GM12801 (cell line): Measurements from ENCODE around the gene PI4KA.

Experiments used
- TF ChIP-seq, protein P1 (sequence below): IDR thresholded peaks from one replicate; pipeline ENCODE4 v1.5.1; 2011; ENCODE audit warnings: control low read depth; ENCODE audit not compliant: insufficient read length; ENCODE audit errors: extremely low read depth

Gene PI4KA

DNA sequence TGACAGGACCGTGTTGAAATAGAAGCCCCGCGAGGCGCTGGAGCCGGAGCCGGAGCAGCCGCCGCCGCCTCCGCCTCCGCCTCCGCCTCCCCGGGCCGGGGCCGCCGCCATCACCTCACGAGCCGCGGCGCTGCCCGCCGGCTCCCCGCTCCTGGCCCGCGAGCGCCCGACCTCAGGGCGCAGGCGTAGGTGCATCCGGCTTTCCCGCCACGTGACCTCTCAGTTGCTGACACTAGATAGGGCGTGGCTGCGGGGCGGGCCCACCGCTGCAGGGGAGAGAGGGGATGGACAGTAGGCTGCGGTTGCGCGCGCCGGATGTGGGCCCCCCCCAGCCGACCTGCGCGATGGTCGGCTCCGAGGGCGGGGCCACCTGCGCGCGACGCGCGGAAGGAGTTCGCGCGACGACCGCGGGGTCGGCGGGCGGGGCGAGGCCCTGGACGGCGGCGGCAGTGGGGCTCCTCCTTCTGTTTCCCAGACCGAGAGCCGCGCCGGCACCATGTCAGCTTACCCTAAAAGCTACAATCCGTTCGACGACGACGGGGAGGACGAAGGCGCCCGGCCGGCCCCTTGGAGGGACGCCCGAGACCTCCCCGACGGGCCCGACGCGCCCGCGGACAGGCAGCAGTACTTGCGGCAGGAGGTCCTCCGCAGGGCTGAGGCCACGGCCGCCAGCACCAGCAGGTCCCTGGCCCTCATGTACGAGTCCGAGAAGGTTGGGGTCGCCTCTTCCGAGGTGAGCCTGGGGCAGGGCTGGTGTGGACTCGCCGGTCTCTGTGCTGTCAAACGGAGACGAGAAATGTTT is at the start of gene PI4KA, which contains the start of gene SNAP29:
PI4KA (minus strand) TSS at position 197 of the 802 bp plus-strand sequence; CDS start at position 111, 86 bp downstream.
SNAP29 (plus strand) TSS at position 393 of the 802 bp plus-strand sequence; CDS start at position 497, 104 bp downstream.
- TF ChIP-seq, protein P1, sequence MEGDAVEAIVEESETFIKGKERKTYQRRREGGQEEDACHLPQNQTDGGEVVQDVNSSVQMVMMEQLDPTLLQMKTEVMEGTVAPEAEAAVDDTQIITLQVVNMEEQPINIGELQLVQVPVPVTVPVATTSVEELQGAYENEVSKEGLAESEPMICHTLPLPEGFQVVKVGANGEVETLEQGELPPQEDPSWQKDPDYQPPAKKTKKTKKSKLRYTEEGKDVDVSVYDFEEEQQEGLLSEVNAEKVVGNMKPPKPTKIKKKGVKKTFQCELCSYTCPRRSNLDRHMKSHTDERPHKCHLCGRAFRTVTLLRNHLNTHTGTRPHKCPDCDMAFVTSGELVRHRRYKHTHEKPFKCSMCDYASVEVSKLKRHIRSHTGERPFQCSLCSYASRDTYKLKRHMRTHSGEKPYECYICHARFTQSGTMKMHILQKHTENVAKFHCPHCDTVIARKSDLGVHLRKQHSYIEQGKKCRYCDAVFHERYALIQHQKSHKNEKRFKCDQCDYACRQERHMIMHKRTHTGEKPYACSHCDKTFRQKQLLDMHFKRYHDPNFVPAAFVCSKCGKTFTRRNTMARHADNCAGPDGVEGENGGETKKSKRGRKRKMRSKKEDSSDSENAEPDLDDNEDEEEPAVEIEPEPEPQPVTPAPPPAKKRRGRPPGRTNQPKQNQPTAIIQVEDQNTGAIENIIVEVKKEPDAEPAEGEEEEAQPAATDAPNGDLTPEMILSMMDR, result no peak

DNA sequence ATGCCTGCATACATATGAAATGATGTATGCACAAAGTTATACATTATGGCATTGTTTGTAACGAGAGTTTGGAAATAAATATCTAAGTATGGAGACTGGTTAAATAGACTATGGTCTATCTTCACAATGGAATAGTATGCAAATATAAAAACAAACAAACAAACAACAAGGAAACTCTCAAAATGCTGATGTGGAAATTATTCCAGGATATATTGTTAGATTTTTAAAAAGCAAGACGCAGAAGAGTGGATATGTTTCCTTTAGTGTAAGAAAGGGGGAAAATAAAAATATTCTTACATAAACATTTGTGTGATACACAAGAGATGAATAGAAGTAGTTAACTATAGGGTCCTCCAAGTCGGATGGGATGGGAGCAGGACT is 47.8 kb upstream of the PI4KA start:
- TF ChIP-seq, protein P1, result no peak

DNA sequence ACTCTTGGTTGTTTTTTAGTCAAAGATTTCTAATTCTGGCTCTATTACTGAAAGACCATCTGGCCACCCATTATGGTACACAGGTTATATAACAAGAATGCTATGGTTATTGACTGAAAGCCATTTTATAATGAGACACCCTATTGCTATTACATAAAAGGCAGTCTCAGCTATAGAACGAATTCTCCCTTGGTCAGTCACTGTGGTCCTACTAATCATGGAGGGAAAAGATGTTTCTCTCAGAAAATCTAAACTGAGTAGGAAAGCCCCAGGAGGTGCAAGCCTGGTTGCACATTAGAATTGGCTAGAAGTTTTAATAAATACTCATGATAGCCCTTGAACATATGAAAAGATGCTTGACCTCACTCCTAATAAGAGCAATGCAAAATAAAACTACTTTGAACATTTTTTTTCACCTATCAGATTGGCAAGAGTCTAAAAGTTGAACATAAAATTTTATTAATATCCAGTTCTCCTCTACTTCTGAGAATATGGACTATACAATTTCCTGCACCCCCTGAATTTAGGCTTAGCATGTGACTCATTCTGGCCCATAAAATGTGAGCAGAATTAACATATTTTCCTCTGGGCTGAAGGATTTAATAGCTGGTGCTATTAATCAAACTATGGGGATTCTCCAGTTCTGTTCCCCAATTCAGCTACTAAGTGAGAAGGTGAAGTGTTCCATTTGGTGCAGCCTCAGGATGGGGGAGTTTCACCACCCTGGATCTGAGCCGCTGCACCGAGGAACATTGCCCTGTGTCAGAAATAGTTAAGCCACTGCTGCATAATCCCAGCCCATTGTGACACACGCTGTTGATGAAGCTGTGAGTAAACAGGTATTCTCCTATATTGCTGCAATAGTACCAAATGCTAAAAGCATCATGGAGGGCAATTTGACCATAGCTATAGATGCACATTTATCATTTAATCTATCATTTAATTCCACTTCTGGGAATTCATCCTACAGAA is 47.1 kb upstream of the PI4KA start:
- TF ChIP-seq, protein P1, result no peak

DNA sequence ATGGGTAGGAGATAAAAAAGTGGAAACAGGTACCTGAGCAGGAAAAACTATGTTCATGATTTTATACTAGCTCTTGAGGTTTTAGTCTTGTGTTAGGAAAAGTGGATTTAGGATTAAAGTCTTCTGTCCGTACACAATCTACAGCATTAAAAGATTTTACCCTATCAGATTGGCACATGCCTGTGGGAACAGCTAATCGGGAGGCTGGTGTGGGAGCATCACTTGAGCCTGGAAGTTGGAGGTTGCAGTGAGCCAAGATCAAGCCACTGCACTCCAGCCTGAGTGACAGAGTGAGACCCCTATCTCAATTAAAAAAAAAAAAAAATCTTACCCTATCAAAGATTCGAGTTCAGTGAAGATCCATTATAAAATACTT is 46.4 kb upstream of the PI4KA start:
- TF ChIP-seq, protein P1, result no peak

DNA sequence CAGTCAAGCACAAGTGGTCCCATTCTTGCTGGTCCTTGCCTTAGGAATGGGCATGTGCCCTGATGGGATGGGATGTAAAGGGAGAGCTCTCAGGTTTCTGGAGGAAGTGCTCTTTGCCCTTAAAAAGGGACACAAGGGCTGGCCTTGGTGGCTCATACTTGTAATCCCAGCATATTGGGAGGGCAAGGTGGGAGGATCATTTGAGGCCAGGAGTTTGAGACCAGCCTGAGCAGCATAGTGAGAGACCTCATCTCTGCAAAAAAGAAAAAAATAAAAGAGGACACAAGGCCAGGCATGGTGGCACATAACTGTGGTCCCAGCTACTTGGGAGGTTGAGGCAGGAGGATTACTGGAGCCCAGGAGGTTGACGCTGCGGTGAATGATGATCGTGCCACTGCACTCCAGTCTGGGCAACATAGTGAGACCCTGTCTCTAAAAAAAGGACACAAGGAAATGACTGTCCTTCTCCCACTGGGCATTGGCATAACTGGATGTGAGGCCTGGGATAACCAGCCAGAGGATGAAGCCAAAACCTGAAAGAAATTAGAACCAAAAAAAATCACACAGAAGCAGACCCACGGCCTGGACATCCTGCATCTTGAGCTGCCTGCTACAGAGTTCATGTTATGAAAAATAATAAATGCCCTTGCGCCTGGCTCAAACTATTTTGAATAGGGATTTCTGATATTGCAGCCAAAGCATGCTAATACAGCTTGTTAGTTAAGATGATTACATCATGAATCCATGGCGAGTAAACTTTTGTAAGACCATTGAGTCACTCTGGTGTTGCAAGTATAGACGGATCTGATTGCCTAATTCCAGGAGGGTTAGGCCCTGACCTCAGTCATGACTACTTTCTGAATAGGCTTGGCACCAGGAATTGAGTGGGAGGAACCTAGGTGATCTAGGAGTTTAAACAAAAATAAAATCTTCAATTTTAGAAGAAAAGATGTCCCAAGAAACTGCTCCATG is 45.7 kb upstream of the PI4KA start:
- TF ChIP-seq, protein P1, result no peak

DNA sequence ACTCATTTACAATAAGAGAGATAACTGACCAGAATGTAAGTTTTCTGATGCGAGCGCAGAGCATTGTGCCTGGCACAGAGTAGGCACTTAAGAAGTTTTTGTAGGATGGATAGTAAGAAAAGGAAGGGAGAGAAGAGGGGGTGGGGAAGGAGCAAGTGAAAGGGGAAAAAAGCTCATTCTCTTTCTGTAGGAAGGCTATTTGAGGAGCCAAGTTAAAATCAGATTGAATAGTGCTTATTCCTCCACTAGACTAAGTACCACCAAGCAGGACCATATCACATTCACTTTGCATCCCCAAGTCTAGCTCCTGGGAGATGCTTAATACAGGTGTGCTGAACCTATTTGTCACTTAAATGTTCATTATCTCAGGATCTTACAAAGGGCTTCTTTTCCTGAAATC is 44.5 kb upstream of the PI4KA start:
- TF ChIP-seq, protein P1, result no peak
